Endometrium (tissue), 2 donors: ENCODE measurements around the gene MRTFA.
"Not testable (repeated sequence)": the region's sequence is repeated elsewhere in the genome, so short reads cannot be mapped to it uniquely, and the experiment has no call there.

ENCODE experiments used
- FAIRE-seq: peaks from 2 replicates; lab custom pipeline; 2012; peaks lifted over from hg19 to GRCh38; lab: Jason Lieb, UNC
- donor health status: control.
- donor health status: control.

Gene MRTFA

GRCh38 chr22:40394607-40395006, 241.9 kb downstream of the MRTFA start:
- FAIRE-seq, result no peak

- FAIRE-seq, result no peak
These were observed 243.9 kb downstream of the MRTFA start for GRCh38 chr22:40392618-40393017.

DNA sequence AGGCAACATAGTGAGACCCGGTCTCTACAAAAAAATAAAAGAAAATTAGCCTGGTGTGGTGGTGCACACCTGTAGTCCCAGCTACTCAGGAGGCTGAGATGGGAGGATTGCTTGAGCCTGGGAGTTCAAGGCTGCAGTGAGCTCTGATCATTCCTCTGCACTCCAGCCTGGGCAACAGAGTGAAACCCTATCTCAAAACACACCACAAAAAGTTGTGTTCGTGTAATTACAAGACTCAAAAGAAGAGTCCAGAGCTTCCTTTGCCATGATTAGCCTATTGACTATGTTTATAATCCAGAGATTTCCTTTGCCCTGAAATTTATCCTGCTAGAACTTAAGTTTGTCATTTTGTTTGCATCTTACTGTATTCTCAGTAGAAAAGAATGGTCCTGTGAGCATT, 245.1 kb downstream of the MRTFA start:
- no peak for FAIRE-seq

DNA sequence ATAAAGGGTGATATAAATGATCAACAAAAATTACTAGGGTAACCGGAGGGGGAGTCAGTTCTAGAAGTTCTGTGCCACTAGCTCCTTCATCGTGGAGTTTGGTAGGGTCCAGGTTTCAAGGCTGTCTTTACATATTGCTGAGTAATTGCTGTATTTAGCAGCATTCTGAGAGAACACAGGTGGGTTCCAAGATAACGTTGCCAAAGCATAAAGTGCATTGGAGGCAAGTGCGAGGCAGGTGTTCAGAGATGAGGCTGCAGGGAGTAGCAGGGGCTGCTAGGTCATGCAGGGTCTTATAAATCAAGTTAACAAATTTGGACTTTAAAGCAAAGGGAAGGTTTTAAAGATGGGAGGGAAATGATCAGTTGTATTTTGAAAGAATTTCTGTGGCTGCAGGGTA, 248.3 kb downstream of the MRTFA start:
- no peak for FAIRE-seq

DNA sequence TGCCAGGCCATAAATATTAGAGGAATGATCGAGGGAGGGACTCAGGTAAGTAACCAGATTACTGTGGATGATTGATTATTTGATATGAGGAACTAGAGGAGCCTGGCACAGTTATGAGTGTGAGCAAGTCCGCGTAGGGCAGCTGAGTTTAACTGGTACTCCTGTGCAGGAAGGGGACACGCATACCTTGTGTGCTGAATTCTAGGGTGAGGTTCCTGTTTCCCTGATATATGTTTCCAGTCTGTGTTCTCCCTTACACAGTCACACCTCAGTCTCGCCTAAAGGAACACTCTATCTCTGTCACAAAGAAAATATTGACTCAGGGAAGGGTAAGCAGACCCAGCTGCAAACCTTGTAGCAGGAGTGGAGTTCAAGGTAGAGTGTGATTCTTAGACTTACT, 248.8 kb downstream of the MRTFA start:
- no peak for FAIRE-seq

GRCh38 chr22:40385036-40385782, 251.3 kb downstream of the MRTFA start:
- no peak for FAIRE-seq

DNA sequence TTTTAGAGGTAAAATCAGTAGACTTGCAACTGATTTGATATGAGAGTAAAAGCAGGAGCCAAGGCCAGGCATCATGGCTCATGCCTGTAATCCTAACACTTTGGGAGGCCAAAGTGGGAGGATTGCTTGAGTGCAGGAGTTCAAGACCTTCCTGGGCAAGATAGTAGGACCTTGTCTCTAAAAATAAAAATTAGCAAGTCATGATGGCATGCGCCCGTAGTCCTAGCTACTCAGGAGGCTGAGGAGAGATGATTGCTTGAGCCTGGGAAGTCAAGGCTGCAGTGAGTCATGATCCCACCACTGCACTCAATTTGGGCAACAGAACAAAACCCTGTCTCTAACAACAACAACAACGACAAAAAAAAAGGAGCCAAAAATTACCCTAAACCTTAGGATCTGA, 252.6 kb downstream of the MRTFA start:
- no peak for FAIRE-seq

DNA sequence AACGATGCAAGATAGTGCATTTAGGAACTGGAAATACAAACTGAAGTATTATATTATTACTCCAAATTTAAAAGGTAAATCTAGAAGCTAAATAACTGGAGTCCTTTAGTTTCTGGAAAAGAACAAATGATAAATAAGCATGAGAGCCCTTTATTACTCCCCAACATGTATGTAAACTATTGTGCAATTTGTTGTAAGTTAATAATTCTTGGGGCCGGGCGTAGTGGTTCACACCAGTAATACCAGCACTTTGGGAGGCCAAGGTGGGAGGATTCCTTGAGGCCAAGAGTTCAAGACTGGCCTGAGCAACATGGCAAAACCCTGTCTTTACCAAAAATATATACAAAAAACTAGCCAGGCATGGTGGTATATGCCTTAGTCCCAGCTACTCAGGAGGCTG, 255.1 kb downstream of the MRTFA start:
- FAIRE-seq, result no peak

GRCh38 chr22:40378448-40378847, 258.1 kb downstream of the MRTFA start:
- not testable (repeated sequence) for FAIRE-seq

DNA sequence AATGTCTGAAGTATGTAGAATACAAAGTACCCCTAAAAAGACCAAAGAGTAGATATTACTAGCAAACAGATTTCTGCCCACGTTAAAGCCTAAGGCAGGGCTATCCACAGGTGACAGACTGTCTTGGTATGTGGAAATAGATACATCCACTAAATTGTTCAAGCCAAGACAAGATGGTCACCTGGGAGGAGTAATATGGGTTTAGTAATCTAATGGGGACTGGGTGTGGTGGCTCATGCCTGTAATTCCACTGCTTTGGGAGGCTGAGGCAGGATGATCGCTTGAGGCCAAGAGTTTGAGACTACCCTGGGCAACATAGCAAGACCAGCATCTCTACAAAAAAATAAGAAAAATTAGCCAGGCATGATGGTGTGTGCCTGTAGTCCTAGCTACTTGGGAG, 258.6 kb downstream of the MRTFA start:
- FAIRE-seq, result no peak

DNA sequence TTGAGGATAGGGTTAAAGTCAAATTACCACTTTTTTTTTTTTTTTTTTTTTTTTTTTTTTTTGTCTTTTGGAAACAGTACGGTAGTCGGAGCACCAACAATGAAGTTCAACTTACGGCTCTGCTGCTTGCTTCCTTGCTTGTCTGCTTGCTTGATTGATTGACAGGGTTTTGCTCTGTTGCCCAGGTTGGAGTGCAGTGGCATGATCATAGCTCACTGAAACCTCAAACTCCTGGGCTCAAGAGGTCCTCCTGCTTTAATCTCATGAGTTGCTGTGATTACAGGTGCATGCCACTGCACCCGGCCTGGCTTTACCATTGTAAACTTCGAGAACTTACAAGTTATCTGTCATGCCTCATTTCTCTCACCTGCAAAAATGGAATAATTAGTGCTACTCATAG, 260.4 kb downstream of the MRTFA start:
- no peak for FAIRE-seq

DNA sequence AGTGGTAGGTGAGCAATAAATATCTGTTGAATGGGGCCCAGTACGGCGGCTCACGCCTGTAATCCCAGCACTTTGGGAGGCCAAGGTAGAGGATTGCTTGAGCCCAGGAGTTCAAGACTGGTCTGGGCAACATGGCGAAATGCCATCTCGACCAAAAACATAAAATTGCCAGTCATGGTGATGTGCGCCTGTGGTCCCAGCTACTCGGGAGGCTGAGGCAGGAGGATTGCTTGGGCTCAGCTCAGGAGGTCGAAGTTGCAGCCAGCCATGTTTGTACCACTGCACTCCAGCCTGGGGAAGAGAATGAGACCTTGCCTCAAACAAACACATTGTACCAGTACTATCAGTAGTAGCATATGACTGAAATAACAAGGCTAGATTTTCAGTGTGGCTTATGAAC, 262.0 kb downstream of the MRTFA start:
- no peak for FAIRE-seq

DNA sequence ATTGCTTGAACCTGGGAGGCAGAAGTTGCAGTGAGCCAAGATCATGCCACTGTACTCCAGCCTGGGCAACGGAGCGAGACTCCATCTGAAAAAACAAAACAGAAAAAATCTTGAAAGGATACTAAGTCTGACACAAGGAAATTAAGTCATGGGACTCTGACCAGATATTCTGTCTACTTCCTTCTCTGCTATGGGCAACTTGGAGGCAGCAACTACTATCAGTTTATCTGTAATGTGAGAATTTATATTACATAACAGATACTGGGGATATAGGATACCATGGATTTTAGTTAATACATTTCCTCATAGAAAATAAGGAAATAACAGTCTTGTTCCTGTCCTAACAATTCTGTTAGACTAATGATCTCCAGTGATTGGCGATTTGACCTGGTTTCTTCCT, 267.7 kb downstream of the MRTFA start:
- no peak for FAIRE-seq

GRCh38 chr22:40368016-40368415, 268.5 kb downstream of the MRTFA start:
- FAIRE-seq, result no peak

- FAIRE-seq, result no peak
These were observed 269.2 kb downstream of the MRTFA start for GRCh38 chr22:40367342-40367741.

DNA sequence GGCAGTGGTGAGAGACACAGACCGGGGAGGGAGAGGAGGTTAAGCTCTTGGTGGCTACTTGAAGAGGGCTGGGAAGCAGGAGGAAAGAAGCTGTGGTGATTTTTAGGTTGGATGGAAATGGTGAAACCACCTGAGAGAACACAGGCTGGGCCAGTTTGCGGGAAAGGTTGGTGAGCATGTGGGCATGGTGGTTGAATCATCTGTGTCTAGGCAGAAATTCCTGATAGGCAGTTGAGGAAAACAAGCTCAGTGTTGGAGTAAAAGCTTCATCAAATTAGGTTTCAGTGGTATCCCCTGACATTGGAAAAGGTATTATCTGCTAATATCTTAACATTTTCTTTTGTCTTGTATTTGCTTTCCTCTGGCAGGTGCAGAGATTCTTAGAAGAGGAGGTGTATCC, 270.5 kb downstream of the MRTFA start:
- no peak for FAIRE-seq

DNA sequence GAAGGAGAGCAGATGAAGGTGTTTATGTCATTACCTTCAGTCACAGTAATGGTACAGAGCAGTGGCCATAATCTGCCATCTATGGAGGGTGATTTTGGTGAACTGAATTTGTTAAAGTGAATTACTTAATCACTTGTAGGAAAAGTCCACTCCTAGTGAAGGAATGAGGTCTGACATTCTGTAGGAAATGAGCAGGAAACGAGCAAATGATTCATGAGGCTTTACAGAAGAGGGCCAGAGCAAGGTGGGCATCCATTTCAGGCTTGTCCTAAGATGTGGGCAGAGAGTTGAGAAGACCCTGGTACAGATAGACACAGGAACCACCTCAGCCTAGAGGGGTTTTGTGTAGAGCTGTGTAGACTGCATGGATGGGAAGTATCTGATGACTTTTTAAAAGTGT, 272.1 kb downstream of the MRTFA start:
- no peak for FAIRE-seq

GRCh38 chr22:40363059-40363458, 273.5 kb downstream of the MRTFA start:
- no peak for FAIRE-seq

DNA sequence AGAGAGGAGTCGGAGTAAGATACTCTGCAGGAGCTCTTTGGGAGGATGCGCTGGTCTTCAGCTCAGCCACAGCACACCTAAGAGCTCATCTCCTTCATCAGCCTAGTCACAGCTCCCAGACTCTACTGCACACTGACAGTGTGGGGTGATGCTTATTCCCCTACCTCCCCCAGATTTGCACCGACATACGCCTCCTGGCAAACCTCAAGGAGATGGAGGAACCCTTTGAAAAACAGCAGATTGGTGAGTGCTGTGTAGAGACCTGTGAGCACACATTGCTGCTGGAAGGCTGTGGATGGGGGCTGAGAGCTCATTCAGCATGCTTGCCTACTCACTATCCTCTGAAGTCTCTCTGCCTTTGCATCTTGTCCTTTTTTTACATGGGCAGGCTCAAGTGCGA, 275.4 kb downstream of the MRTFA start:
- no peak for FAIRE-seq
